Effector memory CD4-positive, alpha-beta T cell (primary cell): ENCODE results near the gene CDH23.
"Not testable (repeated sequence)": the region's sequence is repeated elsewhere in the genome, so short reads cannot be mapped to it uniquely, and the experiment has no call there.

Experiments used
- DNase-seq, 3 donors: peaks; one replicate each; pipeline ENCODE4 v3.0.0-alpha.2; 2020
- H3K27ac ChIP-seq: 2 replicates; pipeline ENCODE4 v1.7.0; 2013; ENCODE audit warnings: mild to moderate bottlenecking, low read length, moderate library complexity; ENCODE audit not compliant: insufficient read depth, poor library complexity, severe bottlenecking
- H3K27me3 ChIP-seq: replicated peaks from 2 replicates; pipeline ENCODE4 v1.7.0; 2013; ENCODE audit warnings: mild to moderate bottlenecking, low read length; ENCODE audit not compliant: insufficient read depth, control insufficient read depth, poor library complexity, severe bottlenecking
- H3K36me3 ChIP-seq: 2 replicates; pipeline ENCODE4 v1.7.0; 2013; ENCODE audit warnings: mild to moderate bottlenecking, low read length, moderate library complexity; ENCODE audit not compliant: control insufficient read depth, insufficient read depth
- H3K4me1 ChIP-seq: 2 replicates; pipeline ENCODE4 v1.7.0; 2013; ENCODE audit warnings: low read length, mild to moderate bottlenecking; ENCODE audit not compliant: control insufficient read depth, insufficient read depth, poor library complexity, severe bottlenecking
- H3K4me3 ChIP-seq: 2 replicates; pipeline ENCODE4 v1.7.0; 2013; ENCODE audit warnings: low read length, low read depth, mild to moderate bottlenecking; ENCODE audit not compliant: insufficient read depth, poor library complexity, severe bottlenecking
- H3K9me3 ChIP-seq: 2 replicates; pipeline ENCODE4 v1.7.0; 2013; ENCODE audit warnings: mild to moderate bottlenecking, low read length, moderate library complexity; ENCODE audit not compliant: control insufficient read depth

CDH23 gene

GRCh38 chr10:71594934-71595571 is 198.3 kb downstream of the CDH23 start:
- H3K4me3 ChIP-seq, result no peak overlapping the region
- no peaks in the 10 kb centered on the region for H3K27me3 ChIP-seq
- H3K9me3 ChIP-seq, result no peaks in the 10 kb centered on the region
- no peak overlapping the region for H3K27ac ChIP-seq
- H3K4me1 ChIP-seq, result no peaks in the 10 kb centered on the region
- no peak for DNase-seq
- no peaks in the 10 kb centered on the region for H3K36me3 ChIP-seq

DNA sequence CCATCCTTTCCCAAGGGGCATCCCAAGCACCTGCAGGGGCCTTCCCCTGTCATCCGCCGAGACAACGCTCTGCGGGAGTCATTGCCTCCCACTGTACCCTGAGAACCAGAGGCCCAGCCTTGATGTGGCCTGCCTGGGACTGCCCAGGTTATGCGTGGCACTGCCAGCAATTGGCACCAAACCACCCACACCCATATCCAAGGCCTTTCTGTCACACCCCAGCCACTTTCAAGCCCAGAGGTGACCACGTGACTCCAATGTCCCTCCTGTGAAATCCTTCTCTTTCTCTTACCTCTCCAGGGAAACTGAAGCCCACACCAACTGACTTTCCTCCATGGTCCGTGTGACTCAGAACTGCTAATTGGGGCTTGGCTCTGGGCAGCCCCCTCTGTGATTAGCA is 198.9 kb downstream of the CDH23 start:
- H3K4me1 ChIP-seq, result no peaks in the 10 kb centered on the region
- no peaks in the 10 kb centered on the region for H3K36me3 ChIP-seq
- H3K27ac ChIP-seq, result no peak overlapping the region
- no peak overlapping the region for H3K4me3 ChIP-seq
- no peak for DNase-seq
- no peaks in the 10 kb centered on the region for H3K9me3 ChIP-seq
- no peaks in the 10 kb centered on the region for H3K27me3 ChIP-seq

GRCh38 chr10:71596127-71596526 is 199.4 kb downstream of the CDH23 start:
- no peak for DNase-seq

GRCh38 chr10:71596759-71597158 is 200.0 kb downstream of the CDH23 start:
- DNase-seq, result no peak
- H3K4me1 ChIP-seq, result no peaks in the 10 kb centered on the region
- H3K9me3 ChIP-seq, result no peaks in the 10 kb centered on the region
- H3K27ac ChIP-seq, result no peak overlapping the region
- no peaks in the 10 kb centered on the region for H3K36me3 ChIP-seq
- no peak overlapping the region for H3K4me3 ChIP-seq
- no peaks in the 10 kb centered on the region for H3K27me3 ChIP-seq

More at GRCh38 chr10:71596127-71596526, 199.4 kb downstream of the CDH23 start:
- no peaks in the 10 kb centered on the region for H3K27me3 ChIP-seq
- H3K9me3 ChIP-seq, result no peaks in the 10 kb centered on the region
- H3K4me3 ChIP-seq, result no peak overlapping the region
- no peaks in the 10 kb centered on the region for H3K4me1 ChIP-seq
- no peaks in the 10 kb centered on the region for H3K36me3 ChIP-seq
- no peak overlapping the region for H3K27ac ChIP-seq

GRCh38 chr10:71597821-71598498 is 201.2 kb downstream of the CDH23 start:
- Histone ChIP-seq H3K27me3 (no peaks in the 10 kb centered on the region), H3K27ac (no peak overlapping the region), H3K4me3 (no peak overlapping the region), H3K4me1 (no peaks in the 10 kb centered on the region), H3K9me3 (no peaks in the 10 kb centered on the region), H3K36me3 (no peaks in the 10 kb centered on the region)
- no peak for DNase-seq

DNA sequence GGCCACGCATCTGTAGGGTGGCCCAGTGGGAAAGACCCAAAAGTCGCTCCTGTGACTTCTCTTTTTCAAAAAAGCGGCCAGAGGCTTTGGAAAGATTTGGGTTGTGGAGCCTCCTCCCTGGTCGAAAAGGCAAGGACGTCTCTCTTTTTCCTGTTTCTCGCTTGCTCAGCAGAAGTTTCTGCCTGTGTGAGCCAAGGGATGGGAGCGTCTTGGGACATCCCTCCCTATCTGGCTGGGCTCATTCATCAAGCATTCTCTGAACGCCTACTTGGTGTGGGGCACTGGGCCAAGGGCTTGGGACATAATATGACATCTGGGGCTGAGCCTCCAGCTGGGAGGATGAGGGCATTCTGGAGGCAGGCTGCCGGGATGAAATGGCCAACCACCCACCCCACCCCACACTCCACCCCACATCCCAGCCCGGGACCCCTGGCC is 201.9 kb downstream of the CDH23 start:
- H3K36me3 ChIP-seq, result no peaks in the 10 kb centered on the region
- no peak overlapping the region for H3K4me3 ChIP-seq
- no peaks in the 10 kb centered on the region for H3K27me3 ChIP-seq
- H3K9me3 ChIP-seq, result no peaks in the 10 kb centered on the region
- no peak for DNase-seq
- no peaks in the 10 kb centered on the region for H3K4me1 ChIP-seq
- no peak overlapping the region for H3K27ac ChIP-seq

DNA sequence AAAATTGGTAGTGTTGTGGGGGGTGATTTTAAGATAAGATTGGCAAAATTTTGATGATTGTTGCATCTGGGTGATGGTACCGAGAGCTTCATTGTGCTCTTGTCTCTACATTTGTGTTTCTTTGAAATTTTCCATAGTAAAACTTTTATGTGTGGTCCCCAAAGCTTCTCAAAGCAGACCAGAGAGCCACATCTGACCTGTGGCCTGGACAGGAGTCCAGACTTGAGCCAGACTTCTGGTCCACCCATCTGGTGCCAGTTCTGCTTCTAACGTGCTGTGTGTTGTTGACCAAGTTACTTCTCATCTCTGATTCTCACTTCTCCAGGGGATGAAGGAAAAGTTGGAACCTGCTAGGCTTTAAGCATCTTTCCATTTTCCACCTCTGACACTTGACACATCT is 202.8 kb downstream of the CDH23 start:
- Histone ChIP-seq H3K36me3 (no peaks in the 10 kb centered on the region), H3K9me3 (no peaks in the 10 kb centered on the region), H3K27me3 (no peaks in the 10 kb centered on the region), H3K27ac (no peak overlapping the region), H3K4me1 (no peaks in the 10 kb centered on the region), H3K4me3 (no peak overlapping the region)
- no peak for DNase-seq

GRCh38 chr10:71600242-71600641 is 203.5 kb downstream of the CDH23 start:
- H3K36me3 ChIP-seq, H3K9me3 ChIP-seq, H3K27me3 ChIP-seq, DNase-seq, H3K27ac ChIP-seq, H3K4me3 ChIP-seq, H3K4me1 ChIP-seq: not testable (repeated sequence)

- Histone ChIP-seq H3K4me3 (no peak overlapping the region), H3K36me3 (no peaks in the 10 kb centered on the region), H3K27ac (no peak overlapping the region), H3K4me1 (no peaks in the 10 kb centered on the region), H3K27me3 (no peaks in the 10 kb centered on the region), H3K9me3 (no peaks in the 10 kb centered on the region)
- DNase-seq, result no peak
Measured at GRCh38 chr10:71600849-71601248, 204.1 kb downstream of the CDH23 start.

- Histone ChIP-seq H3K4me3 (no peak overlapping the region), H3K4me1 (no peaks in the 10 kb centered on the region), H3K9me3 (no peaks in the 10 kb centered on the region), H3K27me3 (no peaks in the 10 kb centered on the region), H3K27ac (no peak overlapping the region), H3K36me3 (no peaks in the 10 kb centered on the region)
- DNase-seq, result no peak
Measured at GRCh38 chr10:71601273-71601672, 204.6 kb downstream of the CDH23 start.
